ENCODE measurements around the gene SPP1.

SPP1 gene

DNA sequence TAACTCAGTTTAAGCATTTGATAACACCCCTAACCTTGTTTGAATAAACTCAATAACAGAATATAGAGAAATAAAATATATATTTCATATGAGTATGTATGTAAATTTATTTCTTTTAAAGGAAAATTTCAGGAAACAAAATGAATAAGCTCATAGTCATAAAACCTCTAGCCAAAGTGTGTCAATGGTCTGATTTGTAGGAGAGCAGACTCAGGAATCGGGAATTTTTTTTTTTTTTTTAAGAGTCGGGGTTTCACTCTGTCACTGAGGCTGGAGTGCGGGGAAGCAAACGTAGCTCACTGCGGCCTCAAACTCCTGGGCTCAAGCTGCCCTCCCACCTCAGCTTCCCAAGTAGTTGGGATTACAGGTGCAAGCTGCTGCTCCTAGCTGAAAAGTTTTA, 34.4 kb downstream of the SPP1 start (continued):
- TF ChIP-seq ZNF26 (tag by site-specific recombination; IDR thresholded peaks at IDR 0.05) (no peak), BCL11A (tag by site-specific recombination; IDR thresholded peaks at IDR 0.05; ENCODE audit: low read depth) (no peak), ZNF24 (tag by site-specific recombination; IDR thresholded peaks at IDR 0.05) (no peak), AEBP2 (tag by site-specific recombination; IDR thresholded peaks at IDR 0.05; ENCODE audit: borderline replicate concordance) (no peak), ZNF223 (tag by site-specific recombination; IDR thresholded peaks at IDR 0.05) (no peak), ZNF121 (tag by site-specific recombination; IDR thresholded peaks at IDR 0.05) (no peak), EGR2 (tag by site-specific recombination; IDR thresholded peaks at IDR 0.05; ENCODE audit: low read depth) (no peak), ZNF561 (tag by site-specific recombination; IDR thresholded peaks at IDR 0.05; ENCODE audit: borderline replicate concordance) (no peak), REST (tag by site-specific recombination; IDR thresholded peaks at IDR 0.05) (no peak)
- TF ChIP-seq, protein P1, sequence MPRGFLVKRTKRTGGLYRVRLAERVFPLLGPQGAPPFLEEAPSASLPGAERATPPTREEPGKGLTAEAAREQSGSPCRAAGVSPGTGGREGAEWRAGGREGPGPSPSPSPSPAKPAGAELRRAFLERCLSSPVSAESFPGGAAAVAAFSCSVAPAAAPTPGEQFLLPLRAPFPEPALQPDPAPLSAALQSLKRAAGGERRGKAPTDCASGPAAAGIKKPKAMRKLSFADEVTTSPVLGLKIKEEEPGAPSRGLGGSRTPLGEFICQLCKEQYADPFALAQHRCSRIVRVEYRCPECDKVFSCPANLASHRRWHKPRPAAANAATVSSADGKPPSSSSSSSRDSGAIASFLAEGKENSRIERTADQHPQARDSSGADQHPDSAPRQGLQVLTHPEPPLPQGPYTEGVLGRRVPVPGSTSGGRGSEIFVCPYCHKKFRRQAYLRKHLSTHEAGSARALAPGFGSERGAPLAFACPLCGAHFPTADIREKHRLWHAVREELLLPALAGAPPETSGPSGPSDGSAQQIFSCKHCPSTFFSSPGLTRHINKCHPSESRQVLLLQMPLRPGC (tag by site-specific recombination; IDR thresholded peaks at IDR 0.05), result no peak

- H3K36me3 ChIP-seq (ENCODE audit: control insufficient read depth in 2 of 2, insufficient read depth in 1 of 2, low read length in 2 of 2), result no peaks in the 10 kb centered on the region; a peak in 1 of 3 replicates
- H3K4me3 ChIP-seq (ENCODE audit: low read depth, low read length), result no peak overlapping the region
- H3K9me3 ChIP-seq (ENCODE audit: control insufficient read depth, insufficient read depth, low read depth, low read length), result no peaks in the 10 kb centered on the region
- ChIA-PET CTCF (interaction anchor here (0.6 to 1.1 kb wide), 3 partner anchors 12 to 446 kb away, joined by 3 to 4 read pairs (median 3); partner anchors contain the start of gene HERC5), POLR2A (no interaction called here)
- peaks cover 2% of the 10 kb centered on the region; the same call in 1 of the 2 replicates for H3K4me1 ChIP-seq (ENCODE audit: control insufficient read depth, insufficient read depth, low read length)
- H3K27ac ChIP-seq (ENCODE audit: extremely low read depth, low read depth, low read length), result no peak overlapping the region
- no peak for TF ChIP-seq SCRT2 (tag by site-specific recombination; IDR thresholded peaks at IDR 0.05)
- TF ChIP-seq, protein P2, sequence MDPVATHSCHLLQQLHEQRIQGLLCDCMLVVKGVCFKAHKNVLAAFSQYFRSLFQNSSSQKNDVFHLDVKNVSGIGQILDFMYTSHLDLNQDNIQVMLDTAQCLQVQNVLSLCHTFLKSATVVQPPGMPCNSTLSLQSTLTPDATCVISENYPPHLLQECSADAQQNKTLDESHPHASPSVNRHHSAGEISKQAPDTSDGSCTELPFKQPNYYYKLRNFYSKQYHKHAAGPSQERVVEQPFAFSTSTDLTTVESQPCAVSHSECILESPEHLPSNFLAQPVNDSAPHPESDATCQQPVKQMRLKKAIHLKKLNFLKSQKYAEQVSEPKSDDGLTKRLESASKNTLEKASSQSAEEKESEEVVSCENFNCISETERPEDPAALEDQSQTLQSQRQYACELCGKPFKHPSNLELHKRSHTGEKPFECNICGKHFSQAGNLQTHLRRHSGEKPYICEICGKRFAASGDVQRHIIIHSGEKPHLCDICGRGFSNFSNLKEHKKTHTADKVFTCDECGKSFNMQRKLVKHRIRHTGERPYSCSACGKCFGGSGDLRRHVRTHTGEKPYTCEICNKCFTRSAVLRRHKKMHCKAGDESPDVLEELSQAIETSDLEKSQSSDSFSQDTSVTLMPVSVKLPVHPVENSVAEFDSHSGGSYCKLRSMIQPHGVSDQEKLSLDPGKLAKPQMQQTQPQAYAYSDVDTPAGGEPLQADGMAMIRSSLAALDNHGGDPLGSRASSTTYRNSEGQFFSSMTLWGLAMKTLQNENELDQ (tag by site-specific recombination; IDR thresholded peaks at IDR 0.05; ENCODE audit: low read depth), result no peak
- no peak for TF ChIP-seq ZNF48 (tag by site-specific recombination; IDR thresholded peaks at IDR 0.05)
- TF ChIP-seq ZNF311 (tag by site-specific recombination; IDR thresholded peaks at IDR 0.05; ENCODE audit: borderline replicate concordance), result no peak
- no peak for TF ChIP-seq ZNF621 (tag by site-specific recombination; IDR thresholded peaks at IDR 0.05)
- no peak for TF ChIP-seq HOXC10 (CRISPR knock-in tag; IDR thresholded peaks at IDR 0.05)
- TF ChIP-seq ZBTB8A (tag by site-specific recombination; IDR thresholded peaks at IDR 0.05), result no peak
- TF ChIP-seq, protein P3, sequence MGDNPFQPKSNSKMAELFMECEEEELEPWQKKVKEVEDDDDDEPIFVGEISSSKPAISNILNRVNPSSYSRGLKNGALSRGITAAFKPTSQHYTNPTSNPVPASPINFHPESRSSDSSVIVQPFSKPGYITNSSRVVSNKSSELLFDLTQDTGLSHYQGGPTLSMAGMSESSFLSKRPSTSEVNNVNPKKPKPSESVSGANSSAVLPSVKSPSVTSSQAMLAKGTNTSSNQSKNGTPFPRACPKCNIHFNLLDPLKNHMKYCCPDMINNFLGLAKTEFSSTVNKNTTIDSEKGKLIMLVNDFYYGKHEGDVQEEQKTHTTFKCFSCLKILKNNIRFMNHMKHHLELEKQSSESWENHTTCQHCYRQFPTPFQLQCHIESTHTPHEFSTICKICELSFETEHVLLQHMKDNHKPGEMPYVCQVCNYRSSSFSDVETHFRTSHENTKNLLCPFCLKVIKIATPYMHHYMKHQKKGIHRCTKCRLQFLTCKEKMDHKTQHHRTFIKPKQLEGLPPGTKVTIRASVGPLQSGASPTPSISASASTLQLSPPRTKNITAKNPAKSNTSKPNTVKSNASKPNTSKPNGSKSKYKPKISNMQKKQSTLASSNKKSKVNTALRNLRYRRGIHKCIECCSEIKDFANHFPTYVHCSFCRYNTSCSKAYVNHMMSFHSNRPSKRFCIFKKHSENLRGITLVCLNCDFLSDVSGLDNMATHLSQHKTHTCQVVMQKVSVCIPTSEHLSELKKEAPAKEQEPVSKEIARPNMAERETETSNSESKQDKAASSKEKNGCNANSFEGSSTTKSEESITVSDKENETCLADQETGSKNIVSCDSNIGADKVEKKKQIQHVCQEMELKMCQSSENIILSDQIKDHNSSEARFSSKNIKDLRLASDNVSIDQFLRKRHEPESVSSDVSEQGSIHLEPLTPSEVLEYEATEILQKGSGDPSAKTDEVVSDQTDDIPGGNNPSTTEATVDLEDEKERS (tag by site-specific recombination; IDR thresholded peaks at IDR 0.05), result no peak
- TF ChIP-seq, protein P4, sequence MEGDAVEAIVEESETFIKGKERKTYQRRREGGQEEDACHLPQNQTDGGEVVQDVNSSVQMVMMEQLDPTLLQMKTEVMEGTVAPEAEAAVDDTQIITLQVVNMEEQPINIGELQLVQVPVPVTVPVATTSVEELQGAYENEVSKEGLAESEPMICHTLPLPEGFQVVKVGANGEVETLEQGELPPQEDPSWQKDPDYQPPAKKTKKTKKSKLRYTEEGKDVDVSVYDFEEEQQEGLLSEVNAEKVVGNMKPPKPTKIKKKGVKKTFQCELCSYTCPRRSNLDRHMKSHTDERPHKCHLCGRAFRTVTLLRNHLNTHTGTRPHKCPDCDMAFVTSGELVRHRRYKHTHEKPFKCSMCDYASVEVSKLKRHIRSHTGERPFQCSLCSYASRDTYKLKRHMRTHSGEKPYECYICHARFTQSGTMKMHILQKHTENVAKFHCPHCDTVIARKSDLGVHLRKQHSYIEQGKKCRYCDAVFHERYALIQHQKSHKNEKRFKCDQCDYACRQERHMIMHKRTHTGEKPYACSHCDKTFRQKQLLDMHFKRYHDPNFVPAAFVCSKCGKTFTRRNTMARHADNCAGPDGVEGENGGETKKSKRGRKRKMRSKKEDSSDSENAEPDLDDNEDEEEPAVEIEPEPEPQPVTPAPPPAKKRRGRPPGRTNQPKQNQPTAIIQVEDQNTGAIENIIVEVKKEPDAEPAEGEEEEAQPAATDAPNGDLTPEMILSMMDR (tag by site-specific recombination; IDR thresholded peaks at IDR 0.05), result no peak
- TF ChIP-seq MZF1 (tag by site-specific recombination; IDR thresholded peaks at IDR 0.05; ENCODE audit: borderline replicate concordance), result no peak
Observed at GRCh38 chr4:88010966-88011365, 35.5 kb downstream of the SPP1 start.
